NOMO-1 treated with DMSO at 0.1 percent for 48 hours (cell line): Measurements from ENCODE around the gene ZC3H18.

Experiments
- DNase-seq: peaks from one replicate; lab custom pipeline; 2025; ENCODE audit not compliant: unreplicated experiment; lab: John Stamatoyannopoulos, UW

Gene ZC3H18

GRCh38 chr16:88619859-88620815 lies 49.9 kb downstream of the ZC3H18 start:
- no peak for DNase-seq

- no peak for DNase-seq
Measured at GRCh38 chr16:88622125-88622524, 51.9 kb downstream of the ZC3H18 start.

DNA sequence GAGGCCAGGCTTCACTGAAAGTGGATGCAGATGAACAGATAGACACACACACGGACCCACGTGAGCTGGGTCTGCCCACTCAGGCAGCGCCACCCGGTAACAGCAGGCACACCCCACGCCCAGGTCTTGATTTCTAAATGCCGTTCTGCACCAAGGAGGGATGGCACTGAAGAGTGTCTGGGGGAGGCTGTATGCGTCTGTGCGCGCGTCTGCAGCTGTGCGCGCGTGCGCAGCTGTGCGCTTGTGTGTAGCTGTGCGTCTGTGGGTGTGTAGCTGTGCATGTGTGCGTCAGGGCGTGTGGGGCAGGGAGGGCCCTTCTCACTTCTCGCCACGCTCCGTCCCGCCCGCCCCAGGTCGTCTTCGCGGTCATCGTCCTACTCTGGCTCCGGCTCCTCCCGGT lies 52.7 kb downstream of the ZC3H18 start:
- no peak for DNase-seq

DNA sequence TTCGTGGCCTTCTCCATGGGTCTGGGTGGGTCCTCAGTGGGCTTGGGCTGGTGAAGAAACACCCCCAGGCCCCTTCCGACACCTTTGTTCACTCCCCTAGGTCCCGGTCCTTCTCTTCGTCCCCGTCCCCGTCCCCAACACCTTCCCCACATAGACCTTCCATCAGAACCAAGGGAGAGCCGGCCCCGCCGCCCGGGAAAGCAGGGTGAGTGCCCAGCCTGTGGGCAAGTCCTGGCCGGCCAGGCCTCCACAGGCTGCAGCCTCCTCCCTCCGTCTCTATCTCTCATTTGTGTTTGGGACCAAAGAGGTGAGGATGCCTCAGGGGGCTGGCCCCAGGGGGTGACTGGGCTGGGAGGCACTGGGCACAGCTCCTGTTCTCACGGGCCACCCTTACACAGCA lies 53.7 kb downstream of the ZC3H18 start:
- no peak for DNase-seq

DNA sequence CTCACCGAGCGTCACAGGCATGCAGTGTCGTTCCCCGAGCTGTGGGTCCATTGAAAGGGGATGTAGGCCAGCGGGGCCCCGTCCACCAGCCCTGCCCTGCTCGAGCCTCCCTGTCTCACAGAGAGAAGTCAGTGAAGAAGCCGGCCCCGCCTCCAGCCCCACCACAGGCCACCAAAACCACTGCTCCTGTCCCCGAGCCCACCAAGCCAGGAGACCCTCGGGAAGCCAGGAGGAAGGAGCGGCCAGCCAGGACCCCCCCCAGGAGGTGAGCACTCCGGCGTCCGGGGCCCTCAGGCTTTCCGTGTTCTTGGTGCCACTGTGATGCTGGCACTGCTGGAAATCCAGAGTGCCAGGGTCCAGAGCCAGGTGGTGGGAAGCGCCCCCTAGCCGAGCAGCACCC lies 54.3 kb downstream of the ZC3H18 start:
- no peak for DNase-seq

- no peak for DNase-seq
Measured at GRCh38 chr16:88624977-88625576, 54.9 kb downstream of the ZC3H18 start.

GRCh38 chr16:88626646-88627045 lies 56.4 kb downstream of the ZC3H18 start:
- no peak for DNase-seq

DNA sequence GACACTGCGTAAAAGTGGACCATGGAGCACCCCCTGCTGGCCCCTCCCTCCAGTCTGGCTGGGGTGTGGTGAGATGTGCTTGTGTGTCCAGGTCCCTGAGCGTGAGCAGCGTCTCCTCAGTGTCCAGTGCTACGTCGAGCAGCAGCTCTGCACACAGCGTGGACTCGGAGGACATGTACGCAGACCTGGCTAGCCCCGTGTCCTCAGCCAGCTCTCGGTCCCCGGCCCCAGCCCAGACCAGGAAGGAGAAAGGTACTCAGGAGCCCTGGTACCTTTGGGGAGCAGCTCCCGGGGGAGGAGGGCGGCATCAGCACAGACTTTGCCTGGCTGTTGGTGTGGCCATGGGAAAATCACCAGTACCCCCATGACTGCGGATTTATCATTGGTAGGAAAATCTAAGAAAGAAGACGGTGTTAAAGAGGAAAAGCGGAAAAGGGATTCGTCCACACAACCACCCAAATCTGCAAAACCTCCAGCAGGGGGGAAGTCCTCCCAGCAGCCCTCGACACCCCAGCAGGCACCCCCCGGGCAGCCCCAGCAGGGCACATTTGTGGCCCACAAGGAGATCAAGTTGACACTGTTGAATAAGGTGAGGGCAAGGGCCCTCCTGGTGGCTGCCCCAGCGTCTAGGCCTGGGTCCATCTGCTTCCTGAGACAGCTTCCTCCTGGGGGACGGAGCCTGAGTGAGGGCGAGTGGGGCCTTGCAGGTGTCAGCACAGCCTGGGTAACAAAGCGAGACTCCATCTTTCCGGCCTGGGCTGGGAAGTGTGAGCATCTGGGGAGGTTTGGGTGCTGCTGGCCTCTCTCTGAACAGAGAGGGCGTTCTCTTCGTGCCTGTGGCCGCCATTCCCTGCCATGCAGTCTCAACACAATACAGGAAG lies 57.6 kb downstream of the ZC3H18 start:
- no peak for DNase-seq

DNA sequence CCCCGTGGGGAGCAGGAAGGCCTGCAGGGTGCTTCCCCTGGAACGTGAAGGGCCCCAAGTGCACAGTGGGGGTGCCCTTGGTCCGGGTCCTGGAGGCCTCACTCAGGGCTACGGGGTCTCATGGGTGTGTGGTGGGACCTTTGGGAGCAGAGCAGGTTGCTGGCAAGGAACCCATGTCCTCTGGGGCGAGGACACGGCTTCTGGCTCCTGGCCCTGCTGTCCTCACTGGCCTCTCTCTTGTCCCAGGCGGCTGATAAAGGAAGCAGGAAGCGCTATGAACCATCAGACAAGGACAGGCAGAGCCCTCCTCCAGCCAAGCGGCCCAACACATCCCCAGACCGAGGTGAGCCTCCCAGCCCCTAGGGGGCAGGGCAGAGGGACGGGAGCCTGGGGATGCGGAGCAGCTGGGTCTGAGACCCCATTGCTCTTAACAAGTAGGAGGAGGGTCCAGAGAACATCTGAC lies 58.3 kb downstream of the ZC3H18 start:
- DNase-seq, result no peak

DNA sequence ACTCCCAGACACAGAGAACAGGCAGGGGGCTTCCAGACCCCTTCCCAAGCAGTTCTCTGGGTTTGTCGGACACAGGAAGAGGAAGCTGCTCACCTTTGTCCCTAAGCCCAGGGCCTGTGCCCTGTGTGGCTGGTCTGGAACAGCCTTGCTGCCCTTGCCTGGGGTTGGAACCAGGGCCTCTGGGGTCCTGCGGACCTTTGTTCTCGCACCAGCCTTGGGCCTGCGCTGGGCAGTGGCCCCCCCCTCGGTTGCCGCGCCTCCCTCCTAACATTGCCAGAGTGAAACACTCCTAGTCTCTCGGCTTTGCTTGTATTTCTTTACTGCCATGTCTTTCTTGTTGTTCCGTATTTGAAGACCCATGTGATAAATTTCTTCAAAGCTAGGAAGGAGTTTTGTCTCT lies 59.6 kb downstream of the ZC3H18 start:
- DNase-seq, result no peak

GRCh38 chr16:88630433-88630832 lies 60.2 kb downstream of the ZC3H18 start:
- DNase-seq, result no peak

- DNase-seq, result no peak
Measured at GRCh38 chr16:88630941-88631340, 60.7 kb downstream of the ZC3H18 start.

DNA sequence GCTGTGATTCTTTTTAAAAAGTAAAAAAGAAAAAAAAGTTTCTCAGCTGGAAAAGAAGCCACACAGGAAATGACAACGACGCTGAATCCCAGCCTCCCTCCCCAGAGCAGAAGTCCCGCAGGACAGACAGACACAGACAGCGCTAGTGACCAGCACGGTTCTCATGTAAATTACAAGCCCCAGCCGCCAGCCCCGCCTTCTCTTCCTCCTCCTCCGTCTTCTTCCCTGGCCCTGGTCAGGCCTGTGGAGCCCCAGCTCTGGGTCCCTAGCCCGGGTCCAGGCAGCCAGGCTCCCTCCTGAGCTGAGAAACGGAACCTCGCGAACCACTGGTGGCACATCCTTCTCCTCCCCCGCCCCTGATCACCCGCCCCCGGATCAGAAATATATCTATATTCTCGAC lies 61.2 kb downstream of the ZC3H18 start:
- no peak for DNase-seq

- DNase-seq, result no peak
Measured at GRCh38 chr16:88631920-88632586, 61.9 kb downstream of the ZC3H18 start.

DNA sequence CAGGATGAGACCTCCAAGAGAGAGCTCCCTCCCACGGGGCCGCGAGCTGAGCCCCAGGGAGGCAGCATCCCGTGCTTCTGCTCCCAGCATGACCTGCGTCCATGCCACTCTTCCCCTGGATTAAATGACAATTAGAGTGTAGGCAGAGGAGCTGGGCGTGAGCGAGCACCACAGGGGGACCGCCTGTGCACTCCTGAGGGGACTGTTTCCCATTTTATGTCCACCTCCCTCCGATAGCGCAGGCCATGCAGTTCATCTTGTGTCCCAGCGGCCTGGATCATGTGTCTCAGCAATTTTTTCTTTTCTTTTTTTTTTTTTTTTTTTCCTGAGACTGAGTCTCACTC lies 62.4 kb downstream of the ZC3H18 start:
- DNase-seq, result no peak

DNA sequence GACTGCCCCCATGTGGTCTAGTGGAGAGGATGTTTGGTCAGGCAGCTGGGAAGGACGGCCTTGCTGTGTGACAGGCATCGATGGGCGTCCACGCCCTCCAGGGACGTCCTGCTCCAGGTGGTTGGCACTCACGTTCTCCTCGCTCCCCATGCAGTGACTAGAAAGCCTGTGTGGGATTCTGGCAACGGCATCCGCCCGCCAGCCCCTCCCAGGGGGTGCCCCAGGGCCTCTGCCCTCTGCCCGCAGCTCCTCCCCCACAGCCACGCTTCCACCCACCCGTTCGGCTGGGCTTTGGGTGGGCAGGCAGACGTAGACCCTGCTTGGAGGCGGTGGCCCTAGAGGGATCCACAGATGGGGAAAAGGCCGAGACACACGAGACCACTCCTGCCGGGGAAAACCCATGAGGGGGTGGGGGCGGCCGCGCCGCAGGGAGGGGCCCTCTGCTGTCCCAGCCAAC lies 63.5 kb downstream of the ZC3H18 start:
- no peak for DNase-seq

DNA sequence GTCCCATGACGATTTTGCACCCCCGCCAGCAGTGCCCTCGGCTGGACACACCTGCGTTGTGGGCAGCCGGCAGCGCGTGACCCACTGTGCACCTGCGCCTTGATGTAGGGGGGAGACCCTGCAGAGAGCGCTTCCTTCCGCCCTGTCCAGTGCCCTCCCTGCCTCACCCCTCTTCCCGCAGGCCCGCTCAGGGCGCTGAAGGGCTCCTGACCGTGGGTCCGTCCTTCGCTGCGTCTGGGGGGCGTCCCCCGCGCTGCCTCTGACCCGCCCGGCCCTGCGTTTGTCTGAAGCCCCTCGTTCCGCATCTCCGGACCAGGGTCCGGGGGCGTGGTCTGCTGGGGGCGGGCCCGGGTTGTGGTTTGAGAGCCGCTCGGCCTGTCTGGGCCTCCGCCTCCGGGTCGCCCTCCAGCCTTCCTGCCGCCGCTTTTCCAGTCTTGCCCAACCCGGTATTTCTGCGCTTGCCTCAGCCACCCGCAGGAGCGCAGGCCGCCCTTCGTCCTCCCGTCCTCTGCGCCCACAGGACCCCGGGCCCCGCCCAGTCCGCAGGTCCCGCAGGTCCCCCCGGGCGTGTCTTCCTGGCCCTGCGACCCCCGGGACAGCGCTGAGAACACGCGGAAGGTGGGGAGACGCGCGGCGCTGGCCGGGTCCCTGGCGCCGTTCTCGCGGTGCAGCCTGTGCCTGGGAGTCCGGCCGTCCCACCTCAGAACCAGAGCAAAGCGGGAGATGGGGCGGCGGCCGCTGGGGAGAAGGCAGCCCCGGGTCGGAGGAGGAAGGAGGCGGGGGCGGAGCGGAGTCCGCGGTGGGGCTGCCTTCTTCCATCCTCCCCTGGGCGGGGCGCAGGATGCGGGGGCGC lies 64.2 kb downstream of the ZC3H18 start:
- peak; percentile 44 for DNase-seq

DNA sequence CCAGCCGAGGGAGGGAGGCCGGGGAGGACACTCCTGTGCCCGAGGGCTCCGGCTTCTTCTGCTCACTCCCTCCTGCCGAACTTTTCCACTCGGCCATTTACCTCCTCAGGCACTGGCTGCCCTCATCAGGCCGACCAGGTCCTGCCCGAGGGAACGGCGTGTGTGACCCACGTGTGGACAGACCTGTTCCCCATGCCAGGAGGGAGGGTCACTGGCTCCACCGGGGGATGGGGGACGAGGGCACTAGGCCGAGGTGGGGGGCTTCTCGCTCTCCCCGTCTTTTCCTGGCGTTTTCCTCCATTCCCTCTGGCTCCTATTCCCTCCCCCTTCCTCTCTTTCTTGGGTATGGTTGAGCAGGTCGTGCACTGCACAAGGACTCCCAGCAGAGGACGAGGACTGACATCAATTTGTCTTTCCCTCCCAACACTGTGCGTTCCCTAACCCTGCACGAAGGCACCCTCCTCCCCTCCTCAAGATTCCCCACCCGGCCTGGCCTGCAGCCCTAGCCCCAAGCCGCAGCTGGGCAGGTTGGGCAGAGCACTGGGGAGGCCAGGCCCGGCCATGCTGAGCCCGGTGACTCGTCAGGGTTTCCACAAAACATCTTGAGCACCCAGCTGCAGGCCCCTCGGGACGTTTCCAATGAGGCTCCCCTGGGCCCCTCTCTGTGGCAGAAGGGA lies 64.9 kb downstream of the ZC3H18 start:
- DNase-seq, result no peak

DNA sequence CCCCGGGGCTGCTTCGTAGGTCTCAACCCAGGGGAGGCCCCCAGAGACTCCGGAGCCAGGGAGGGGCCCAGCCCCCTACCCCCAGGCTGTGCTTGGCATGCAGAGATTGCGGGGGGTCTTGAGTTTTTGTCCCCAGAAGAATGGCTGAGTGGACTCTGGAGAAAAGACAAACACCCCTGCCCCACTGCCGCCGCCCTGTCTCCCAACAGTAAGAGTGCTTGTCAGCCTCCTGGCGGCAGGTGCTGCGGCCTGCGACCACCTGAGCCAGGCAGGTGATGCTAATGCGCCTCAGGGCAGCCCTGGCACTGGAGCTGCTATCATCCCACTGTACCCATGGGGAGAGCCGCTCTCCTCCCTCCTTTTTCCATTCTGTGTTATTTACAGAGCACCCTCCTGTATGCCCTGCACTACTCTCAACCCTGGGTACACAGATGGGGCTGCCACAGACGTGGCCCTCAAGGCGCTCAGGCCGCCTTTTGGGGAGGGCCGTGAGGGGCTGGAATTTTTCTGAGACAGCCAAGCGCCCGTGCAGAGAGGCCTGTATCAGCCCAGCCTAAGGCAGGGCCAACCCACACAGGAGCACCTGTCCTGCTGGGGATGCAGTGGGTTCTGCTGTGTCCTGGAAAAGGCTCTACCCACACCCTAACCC lies 65.6 kb downstream of the ZC3H18 start:
- DNase-seq, result no peak
